GM18498 (cell line): ENCODE measurements around the gene WDR54.
"Not testable (repeated sequence)": the region's sequence is repeated elsewhere in the genome, so short reads cannot be mapped to it uniquely, and the experiment has no call there.

Experiments
- ATAC-seq: cut with Tn5 transposase; IDR thresholded peaks from one replicate; pipeline ENCODE4 v1.9.1; 2021; ENCODE audit warnings: mild to moderate bottlenecking, moderate library complexity; ENCODE audit not compliant: unreplicated experiment

Gene WDR54

DNA sequence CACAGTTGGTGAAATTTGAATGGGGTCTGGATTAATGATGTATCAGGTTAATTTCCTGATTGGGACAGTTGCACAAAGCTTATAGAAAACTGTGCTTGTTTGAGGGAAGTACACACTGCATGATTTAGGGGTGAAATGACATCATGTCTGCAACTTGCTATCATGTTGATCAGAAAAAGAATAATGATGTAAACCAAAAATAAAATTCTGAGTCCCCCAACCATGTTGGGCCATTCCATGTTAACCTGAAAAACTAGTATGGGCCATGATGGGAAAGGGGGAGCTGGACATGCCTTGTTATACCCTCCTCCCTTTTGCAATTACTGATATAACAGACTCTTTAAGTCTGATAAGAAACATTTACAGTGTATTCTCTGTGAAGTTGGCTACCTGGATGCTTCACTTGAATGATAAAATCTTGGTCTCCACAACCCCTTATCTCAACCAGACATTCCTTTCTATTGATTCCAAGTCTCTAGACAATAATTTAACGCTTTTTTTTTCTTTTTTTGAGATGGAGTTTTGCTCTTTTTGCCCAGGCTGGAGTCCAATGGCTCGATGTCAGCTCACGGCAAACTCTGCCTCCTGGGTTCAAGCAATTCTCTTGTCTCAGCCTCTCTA, 29.1 kb downstream of the WDR54 start:
- no peak for ATAC-seq

DNA sequence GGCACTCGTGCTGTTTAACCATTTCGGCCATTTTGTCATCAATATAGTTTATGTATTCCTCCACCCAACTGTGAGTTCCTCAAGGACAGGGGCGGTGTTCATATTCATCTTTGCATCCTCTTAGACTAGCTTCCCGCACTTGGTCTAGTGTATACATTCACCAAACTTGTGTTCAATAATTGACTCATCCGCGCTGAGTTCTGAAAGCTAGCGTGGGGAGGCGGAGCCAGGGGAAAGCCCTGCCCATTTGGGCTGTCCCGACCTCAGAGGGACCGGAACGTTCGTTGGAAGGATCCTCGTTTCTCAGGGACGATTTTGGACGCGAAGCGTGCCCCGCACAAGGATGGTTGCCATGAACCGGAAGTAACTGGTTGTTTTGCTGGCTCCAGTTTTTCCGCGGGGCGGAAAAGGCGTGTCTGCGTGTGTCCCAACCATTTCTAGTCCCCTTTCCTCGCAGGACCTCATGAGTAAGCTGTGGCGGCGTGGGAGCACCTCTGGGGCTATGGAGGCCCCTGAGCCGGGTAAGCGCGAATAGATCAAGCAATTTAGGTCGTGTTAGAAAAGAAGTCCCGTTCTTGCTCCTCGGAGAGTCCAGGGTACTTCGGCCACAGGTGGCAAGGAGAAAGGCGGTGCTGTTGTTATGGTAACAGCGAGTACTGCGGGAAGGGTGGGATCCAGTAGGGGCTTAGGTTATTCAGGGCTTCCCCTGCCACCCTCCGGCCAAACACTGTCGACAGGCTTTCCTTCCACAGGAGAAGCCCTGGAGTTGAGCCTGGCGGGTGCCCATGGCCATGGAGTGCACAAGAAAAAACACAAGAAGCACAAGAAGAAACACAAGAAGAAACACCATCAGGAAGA, 33.4 kb downstream of the WDR54 start, which contains the start of gene INO80B:
INO80B (plus strand) TSS at position 434 of the 858 bp plus-strand sequence; CDS start at position 464, 30 bp downstream.
- ATAC-seq, result peak; percentile 43

DNA sequence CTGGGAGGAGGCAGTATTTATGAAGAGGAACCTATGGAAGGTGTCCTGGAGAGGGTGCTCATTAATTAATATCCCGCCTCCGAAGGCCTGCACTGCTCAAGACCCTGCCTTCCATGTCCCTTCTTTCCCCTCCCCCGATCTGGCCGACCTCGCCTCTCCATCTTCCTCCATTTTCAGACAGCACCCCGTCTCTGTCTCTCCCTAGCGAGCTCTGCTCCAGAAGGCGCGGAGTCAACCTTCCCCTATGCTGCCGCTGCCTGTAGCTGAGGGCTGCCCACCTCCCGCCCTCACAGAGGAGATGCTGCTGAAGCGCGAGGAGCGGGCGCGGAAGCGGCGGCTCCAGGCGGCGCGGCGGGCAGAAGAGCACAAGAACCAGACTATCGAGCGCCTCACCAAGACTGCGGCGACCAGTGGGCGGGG, 35.6 kb downstream of the WDR54 start:
- no peak for ATAC-seq

DNA sequence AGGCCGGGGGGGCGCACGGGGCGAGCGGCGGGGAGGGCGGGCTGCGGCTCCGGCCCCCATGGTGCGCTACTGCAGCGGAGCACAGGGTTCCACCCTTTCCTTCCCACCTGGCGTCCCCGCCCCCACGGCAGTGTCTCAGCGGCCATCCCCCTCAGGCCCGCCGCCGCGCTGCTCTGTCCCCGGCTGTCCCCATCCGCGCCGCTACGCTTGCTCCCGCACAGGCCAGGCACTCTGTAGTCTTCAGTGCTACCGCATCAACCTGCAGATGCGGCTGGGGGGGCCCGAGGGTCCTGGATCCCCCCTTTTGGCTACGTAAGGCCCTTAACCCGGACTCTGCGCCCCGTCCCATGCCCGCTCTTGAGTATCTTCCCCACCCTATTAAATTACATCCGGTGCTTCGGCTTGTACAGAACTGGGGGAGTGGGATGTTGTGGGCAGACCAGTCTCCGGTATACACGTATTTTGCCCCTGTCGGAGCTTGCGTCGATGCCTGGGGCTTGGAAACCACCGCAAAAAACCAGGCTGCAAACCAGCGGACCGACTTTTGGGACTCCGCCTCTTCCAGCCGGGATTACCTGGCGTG, 36.1 kb downstream of the WDR54 start:
- peak; percentile 40 for ATAC-seq

DNA sequence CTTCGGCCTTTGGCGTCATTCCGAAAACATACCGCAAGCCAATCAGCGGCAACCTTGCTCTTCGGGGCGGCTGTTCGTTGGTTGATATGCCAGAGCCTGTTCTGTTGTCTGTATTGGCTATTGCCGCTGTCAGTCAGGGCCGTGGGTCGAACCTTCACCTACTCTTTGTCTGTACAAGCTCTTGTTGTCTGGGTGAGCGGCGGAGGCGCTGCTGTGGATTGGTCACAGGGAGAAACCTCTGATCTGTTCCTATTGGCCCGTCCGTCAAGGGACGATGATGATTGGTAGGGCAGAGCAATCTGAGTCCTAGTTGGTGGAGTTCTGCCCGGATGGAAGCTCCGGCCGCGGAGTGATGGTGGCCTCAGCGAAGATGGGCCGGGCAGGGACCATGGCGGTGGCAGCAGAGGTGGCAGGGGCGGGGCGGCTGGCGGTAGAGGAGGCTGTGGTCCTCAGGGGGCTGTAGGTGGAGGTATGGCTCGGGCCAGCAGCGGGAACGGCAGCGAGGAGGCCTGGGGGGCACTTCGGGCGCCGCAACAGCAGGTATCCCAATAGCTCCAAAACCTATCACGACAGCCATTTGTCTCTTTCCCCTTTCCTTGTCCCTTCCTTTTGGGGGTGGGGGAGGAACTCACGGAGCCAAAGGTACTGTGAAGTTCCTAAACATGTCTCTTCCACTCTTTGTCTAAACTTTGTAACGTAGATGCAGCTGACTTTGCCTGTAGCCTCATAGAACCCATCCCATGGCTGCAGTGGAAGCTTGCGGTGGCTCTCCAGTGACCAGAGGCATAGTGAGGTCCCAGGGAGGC, 36.8 kb downstream of the WDR54 start, which contains the start of gene WBP1:
WBP1 (plus strand) TSS at position 307 of the 806 bp plus-strand sequence; CDS start at position 472, 165 bp downstream.
- ATAC-seq, result peak; percentile 82

DNA sequence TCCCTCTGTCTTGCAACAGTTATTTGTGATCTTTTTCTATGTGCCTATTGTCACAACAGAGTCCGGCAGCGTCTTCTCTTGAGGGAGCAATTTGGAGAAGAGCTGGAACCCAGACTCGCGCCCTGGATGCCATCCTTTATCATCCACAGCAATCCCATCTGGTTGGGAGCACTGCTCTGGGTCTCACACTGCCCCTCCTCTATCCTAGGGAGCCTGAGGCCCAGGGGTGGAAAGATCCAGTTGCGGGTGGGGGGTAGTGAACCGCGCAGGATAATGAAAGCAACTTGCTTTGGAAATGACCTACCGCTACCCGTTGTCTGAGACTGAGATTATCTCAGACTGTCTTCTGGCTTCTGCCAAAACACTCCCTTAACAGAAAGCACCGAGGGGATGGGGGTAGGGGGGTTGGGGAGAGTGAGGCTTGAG, 37.4 kb downstream of the WDR54 start:
- ATAC-seq, result no peak

DNA sequence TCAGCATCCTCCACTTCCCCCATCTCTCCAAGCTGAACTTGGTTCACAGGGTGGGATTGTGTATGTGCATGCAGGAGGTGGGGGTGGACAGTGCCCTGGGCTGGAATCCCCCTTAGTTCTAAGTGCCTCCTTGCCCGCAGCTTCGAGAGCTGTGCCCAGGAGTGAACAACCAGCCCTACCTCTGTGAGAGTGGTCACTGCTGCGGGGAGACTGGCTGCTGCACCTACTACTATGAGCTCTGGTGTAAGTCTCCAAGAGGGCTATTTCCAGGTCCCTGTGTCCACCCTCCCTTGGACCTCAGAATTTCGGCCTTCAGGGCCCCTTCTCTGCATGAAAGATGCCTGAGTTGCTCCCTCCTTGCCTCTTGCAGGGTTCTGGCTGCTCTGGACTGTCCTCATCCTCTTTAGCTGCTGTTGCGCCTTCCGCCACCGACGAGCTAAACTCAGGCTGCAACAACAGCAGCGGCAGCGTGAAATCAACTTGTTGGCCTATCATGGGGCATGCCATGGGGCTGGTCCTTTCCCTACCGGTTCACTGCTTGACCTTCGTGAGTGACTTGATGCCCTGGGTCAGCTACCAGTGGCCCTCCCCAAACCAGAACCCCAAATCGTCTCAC, 38.1 kb downstream of the WDR54 start:
- ATAC-seq, result not testable (repeated sequence)

DNA sequence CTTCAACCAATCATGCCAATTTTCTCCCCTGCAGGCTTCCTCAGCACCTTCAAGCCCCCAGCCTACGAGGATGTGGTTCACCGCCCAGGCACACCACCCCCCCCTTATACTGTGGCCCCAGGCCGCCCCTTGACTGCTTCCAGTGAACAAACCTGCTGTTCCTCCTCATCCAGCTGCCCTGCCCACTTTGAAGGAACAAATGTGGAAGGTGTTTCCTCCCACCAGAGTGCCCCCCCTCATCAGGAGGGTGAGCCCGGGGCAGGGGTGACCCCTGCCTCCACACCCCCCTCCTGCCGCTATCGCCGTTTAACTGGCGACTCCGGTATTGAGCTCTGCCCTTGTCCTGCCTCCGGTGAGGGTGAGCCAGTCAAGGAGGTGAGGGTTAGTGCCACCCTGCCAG, 38.7 kb downstream of the WDR54 start:
- ATAC-seq, result not testable (repeated sequence)

DNA sequence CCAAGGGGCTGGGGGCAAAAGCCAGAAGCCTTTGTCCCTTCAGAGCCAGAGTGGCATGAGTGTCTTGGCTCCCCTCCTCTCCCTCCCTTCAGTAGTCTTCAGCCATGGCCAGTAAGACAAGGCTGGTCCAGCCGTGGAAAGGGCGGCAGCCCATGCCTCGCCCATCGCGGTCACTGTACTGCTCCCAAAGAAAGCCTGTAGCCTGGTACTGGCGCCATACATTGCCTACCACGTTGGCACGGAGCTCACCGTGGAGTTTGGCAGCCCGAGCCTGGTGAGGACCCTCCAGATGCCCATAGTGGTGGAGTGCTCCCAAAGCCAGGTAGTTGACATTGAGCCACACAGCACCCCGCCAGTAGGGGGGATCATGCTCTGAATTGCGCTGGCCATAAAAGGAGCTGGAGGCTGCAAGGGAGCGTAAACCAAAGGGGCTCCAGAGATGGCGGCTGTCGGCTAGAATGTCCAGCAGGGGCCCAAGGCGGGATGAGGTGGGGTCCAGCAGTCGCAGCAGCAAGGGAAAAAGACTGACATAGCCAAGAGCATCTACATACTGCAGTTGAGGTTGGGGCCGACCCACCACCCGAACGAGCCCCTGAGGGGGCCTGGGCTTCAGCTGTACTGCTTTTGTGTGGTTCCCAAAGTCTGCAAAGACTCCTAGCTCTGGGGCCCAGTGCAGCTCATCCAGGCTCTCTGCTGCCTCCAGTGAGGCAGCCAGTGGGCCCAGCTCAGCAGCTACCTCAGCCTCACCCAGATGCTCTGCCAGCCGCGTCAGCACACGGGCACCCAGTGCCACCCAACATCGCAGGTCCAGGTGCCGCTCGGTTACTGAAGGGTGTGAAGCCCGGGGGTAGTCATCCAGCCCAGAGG, 39.9 kb downstream of the WDR54 start:
- no peak for ATAC-seq

DNA sequence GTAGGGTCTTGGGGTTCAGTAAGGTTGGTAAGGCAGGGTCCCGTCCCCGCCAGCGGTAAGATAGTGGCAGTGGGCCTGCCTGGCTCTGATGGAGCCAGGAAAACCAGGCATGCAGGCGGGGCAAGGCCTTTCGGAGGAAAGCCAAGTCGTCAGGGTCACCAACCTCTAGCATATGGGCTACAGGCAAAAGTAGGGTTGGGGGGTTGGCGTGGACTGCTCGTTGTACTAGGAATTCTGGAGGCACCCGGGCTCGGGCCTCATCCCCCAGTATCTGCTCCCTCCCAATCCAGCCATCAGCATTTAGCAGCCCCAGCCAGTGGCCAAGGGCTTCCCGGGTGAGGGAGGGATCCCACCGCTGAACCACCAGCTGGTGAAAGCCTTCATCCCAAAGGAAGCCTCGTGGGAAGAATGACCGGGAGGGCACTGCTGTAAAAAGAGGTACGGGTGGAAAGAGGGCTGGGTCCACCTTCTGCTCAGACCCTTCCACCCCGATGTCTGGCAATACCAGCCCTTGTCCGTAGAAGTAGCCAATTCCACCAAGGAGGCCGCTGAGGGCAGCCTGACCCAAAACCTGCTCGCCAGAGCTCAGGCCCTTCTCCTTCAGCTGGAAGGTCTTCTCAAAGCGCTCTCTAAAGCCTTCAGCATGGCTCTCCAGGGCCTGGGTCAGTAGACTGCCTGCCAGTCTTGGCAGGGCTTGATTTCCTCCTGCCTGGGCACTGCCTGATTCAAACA, 40.7 kb downstream of the WDR54 start:
- ATAC-seq, result no peak

DNA sequence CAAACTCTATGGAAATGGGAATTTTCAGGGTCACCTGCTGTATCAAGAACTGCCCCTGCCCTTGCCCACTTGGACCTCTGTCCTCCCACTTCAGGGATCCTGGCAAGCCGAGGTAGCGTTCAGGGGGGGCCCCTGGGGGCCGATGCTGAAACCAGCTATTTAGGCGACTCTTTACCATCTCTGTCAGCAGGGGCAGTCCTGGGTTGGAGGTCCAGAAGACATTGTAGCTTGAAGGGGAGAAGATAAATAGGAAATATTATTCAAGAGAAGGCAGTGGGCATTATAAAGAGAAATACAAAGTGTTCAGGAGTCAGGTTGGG, 41.2 kb downstream of the WDR54 start:
- ATAC-seq, result no peak

DNA sequence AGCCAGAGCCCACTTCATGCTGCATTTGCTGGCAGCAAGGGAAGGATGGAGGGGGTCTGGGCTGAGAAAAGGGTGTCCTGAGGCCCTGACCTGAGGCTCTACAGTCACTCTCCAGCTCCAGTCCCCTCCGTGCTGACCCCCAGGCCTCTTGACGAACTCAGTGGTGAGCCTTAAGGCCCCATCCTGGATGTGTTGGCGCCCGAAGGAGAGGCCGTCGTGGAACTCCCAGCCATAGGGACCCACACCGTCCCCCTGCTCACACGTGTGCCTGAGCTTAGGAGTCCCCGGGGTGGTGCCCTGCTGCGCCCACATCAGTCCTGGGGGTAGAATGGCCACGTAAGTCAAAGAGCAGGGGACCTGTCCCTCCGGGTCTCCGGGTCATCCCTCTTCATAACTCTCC, 42.9 kb downstream of the WDR54 start:
- no peak for ATAC-seq

DNA sequence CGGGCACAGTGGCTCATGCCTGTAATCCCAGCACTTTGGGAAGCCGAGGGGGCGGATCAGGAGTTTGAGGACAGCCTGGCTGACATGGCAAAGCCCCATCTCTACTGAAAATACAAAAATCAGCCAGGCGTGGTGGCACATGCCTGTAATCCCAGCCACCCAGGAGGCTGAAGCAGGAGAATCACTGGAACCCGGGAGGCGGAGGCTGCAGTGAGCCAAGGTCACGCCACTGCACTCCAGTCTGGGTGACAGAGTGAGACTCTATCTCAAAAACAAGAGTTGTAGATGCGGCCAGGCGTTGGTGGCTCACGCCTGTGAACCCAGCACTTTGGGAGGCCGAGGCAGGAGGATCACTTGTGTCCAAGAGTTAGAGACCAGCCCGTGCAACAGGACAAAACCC, 49.2 kb downstream of the WDR54 start:
- ATAC-seq, result not testable (repeated sequence)

DNA sequence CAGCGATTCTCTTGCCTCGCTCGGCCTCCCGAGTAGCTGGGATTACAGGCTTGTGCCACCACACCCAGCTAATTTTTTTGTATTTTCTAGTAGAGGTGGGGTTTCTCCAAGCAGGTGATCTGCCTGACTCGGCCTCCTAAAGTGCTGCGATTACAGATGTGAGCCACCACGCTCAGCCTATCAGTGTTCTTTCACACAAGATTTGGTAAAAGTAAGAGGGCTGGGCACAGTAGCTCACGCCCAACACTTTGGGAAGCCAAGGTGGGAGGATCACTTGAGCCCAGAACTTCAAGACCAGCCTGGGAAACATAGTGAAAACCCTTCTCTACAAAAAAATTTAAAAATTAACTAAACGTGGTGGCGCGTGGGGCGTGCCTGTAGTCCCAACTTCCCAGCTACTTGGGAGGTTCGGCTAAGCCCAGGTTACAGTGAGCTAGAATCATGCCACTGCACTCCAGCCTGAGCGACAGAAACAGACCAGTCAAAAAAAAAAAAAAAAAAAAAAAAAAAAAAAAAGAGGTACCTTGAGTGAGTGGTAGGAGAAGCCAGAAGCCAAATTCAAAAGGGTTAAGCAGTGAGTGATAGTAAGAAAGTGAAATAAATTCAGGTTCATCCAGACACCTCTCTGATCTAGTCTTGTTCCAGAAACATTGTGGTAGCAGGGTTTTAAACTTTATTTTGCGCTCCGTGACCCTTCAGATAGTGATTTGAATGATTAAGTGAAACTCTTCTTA, 50.0 kb downstream of the WDR54 start:
- ATAC-seq, result no peak

DNA sequence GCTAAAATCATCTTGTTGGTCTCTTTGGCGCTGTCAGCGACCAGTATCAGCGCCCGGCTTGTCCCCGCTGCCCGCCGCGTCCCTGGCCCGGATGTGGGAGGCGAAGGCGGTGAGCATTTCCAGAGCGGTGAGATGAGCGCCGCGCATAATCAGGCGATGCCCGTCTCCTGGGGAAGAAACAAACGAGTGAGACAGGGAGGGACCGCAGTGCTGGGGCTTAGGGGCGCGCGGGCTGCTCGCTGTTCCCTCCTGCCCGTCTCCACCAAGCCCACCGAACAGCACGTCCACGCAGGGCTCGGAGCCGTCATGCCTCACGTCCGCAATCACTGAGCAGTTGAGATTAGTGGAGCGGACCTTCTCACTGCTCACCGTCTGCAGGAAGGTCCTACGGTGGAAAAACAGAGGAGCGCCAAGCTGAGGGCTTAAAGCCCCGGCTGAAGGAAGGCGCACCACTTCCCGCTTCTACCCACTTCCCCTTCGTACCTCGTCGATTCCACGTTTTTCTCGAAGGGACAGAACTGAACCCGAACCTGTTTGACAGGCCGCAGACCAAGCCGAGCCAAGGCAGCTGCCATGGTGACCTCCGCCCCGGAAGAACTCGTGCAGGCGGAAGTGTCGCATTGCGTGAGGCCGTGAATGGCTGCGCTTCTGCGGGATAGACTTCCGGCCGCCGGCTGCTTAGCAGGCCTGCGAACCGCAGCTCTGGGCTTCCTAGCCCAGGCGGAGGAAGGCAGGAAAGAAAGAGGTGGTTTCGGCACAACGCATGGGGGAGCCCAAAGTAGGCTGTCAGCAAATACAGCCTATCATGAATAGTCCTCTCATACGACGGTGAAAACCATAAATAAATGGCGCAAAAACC, 50.8 kb downstream of the WDR54 start, which contains the start of gene MRPL53:
MRPL53 (minus strand) TSS at position 595 of the 859 bp plus-strand sequence; CDS start at position 575, 20 bp downstream.
- ATAC-seq, result peak; percentile 87

DNA sequence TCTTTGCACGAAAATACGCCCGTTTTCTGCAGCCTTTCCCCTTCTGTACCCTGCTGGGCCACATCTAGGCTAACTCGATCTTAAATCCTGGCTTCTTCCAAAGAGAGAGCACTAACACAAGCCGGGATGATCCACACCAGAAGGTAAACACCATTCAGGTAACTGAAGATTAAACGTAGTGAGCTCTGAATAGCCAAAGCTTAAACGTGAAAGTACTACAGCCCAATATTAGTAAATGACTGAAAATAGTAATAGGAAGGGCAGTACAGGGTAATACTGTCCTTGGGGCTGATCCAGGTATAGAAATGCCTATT, 51.4 kb downstream of the WDR54 start:
- no peak for ATAC-seq

DNA sequence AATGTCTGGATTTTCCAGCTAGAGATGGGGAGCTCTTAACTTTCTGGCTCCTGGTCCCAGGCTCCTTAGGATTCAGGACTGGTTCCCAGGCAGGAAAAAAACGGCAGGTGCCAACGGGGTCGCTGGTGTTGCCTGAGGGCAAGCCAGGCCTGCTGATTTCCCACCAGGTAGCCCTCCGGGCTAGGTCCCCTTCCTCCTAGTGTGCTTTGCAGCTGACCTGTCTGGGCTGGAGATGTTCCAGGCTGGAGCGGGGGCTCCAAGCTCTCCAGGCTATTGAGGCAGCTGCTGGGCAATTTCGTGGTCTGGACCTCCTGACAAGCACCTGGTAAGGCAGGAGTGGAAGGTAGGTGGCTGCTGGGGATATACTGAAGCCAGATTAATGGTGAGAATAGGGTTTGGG, 53.0 kb downstream of the WDR54 start:
- ATAC-seq, result no peak
